ENCODE measurements around the gene CNNM4.

CNNM4 gene

DNA sequence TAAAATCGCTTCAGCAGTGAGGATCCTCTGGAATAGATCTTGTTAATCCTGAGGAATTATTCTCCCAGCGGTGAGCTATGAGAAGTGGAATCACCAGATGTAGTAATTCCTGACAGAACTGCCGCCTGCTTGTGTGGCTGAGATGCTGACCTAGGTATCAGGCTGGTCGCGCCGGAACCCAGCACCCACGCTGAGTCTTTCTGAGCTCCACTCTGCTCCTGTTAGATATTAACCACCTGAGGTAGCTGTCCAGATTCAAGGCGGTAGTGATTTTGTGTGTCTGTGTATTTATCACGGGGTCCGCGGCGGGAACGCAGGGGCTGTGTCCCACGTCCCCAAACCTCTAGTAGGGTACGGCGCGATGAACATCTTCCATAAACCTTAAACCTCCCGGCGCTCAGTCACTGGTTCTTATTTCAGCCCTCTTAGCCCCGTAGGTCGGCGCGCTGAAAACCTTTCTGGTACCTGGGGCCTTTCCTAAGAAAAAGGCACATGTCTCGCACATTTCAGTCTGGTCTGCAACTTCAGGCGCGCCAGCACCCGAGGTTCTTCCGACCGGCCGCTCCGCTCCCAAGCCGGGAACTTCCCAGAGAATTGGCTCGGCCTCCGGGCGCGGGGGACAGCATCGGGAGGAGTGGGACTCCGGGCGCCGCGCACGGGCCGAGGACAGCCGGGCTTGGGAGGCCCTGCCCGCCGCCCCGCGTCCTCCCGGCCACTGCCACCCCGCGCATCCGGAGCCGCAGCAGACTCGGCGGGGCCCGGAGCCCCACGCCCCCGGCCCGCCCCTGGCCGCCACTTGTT, 54.8 kb downstream of the CNNM4 start:
- peak; percentile 43 for DNase-seq

DNA sequence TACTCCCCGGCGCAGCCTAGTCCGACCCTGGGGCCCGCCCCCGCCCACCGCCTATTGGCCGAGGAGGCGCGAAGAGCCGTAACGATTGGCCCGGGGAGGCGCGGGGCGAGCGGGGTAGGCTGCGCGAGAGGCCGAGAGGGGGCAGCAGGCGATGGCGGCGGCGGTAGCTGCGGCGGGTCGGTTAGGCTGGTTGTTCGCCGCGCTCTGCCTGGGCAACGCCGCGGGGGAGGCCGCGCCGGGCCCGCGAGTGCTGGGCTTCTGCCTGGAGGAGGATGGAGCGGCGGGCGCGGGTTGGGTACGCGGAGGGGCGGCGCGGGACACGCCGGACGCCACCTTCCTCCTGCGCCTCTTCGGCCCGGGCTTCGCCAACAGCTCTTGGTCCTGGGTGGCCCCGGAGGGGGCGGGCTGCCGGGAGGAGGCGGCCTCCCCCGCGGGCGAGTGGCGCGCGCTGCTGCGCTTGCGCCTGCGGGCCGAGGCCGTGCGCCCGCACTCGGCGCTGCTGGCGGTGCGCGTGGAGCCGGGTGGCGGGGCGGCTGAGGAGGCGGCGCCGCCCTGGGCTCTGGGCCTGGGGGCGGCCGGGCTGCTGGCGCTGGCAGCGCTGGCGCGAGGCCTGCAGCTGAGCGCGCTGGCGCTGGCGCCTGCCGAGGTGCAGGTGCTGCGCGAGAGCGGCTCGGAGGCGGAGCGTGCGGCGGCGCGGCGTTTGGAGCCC, 55.6 kb downstream of the CNNM4 start, which contains the start of gene CNNM3:
TSS of gene CNNM3 (plus strand) at position 142 of the 709 bp plus-strand sequence. CDS start at position 152, 10 bp downstream.
- peak; percentile 97 for DNase-seq

DNA sequence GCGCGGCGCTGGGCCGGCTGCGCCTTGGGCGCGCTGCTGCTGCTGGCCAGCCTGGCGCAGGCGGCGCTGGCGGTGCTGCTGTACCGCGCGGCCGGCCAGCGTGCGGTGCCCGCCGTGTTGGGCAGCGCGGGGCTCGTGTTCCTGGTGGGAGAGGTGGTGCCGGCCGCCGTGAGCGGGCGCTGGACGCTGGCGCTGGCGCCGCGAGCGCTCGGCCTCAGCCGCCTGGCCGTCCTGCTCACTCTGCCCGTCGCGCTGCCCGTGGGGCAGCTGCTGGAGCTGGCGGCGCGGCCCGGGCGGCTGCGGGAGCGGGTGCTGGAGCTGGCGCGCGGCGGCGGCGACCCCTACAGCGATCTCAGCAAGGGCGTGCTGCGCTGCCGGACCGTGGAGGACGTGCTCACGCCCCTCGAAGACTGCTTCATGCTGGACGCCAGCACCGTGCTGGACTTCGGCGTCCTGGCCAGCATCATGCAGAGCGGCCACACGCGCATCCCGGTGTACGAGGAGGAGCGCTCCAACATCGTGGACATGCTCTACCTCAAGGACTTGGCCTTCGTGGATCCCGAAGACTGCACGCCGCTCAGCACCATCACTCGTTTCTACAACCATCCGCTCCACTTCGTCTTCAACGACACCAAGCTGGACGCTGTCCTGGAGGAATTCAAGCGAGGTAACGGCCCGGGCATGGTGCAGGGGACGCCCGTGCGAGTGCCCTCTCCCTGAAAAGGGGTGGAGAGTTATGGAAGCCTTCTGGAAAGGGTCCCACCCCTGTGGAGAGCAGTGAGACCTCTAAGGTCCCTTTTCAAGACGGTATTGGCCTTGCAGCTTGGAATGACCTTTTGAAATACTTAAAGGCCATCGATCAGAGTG, 56.4 kb downstream of the CNNM4 start:
- no peak for DNase-seq

DNA sequence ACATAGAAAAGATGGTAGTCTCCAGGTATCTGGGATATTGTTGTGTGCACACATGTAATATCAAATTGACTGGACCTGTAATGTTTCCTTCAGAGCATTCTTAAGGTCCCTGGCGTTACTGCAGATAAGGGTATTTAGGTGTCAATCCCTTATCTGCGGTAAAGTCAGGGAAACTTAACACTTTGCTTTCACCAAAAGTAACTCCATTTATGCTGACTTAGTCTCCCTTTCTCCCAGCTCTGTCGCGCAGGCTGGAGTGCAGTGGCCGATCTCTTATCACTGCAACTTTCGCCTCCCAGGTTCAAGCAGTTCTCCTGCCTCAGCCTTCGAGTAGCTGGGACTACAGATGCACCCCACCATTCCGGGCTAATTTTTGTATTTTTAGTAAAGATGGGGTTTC, 57.2 kb downstream of the CNNM4 start:
- DNase-seq, result no peak

DNA sequence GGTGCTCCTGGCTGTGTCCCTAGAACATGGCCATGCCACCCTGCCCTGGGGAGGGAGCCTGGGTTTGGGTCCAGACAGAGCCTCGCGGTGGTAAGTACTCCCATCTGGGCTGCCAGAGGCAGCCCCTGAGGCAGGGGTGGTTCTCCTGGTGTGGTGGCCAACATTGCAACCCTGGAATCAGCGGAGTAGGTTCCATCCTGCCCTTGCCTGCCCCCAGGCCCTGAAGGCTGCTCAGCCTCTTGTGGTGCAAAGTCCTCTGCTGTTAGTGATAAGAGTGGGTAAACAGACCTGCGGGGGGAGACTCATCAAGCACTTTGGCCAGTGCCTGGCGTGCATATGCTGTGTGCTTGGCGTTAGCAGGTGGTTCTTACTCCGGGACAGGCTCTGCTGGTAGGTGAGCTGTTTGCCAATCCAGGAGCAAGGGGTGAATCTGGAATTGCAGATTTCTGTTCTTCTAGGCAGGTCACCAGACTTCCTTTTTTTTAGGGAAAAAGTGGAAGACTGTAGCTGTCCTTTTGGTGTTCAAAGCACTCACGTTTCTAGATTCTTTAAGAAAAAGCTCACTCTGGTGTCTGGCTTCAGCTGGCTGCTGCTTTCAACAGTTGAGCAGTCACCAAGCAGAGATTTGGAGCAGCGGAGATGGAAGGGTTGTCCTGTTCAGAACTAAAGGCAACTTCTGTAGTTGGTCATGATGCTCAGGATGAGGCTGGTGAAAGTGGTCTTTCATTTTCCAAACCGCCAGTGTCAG, 58.6 kb downstream of the CNNM4 start:
- no peak for DNase-seq

DNA sequence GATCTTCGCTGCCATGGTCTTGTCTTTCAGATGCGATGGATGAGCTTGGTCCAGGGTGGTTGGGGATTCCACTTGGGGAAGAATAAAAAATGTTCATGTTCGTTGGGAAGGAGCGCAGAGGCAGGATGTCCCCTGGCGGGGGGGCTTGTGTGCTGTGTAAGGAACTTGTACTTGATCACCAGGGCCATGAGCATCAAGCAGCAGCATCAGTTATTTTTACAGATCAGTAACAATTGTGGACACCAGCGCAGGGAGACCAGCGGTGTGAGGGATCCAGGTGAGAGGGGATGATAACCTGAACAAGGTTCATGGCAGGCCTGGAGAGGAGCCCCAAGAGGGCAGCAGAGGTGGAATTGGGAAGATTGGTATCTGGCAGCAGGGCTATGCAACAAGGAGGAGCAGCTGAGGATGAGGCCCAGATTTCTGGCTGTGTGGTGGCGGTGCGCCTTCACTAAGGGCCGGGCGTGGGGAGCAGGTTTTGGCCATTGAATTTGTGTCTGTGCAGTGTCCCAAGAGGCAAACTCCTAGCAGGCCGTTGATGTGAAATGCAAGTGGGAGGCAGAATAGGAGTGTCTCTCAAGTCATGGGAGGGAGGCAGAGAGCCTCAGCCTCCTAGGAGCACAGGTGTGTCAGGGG, 59.3 kb downstream of the CNNM4 start:
- no peak for DNase-seq

DNA sequence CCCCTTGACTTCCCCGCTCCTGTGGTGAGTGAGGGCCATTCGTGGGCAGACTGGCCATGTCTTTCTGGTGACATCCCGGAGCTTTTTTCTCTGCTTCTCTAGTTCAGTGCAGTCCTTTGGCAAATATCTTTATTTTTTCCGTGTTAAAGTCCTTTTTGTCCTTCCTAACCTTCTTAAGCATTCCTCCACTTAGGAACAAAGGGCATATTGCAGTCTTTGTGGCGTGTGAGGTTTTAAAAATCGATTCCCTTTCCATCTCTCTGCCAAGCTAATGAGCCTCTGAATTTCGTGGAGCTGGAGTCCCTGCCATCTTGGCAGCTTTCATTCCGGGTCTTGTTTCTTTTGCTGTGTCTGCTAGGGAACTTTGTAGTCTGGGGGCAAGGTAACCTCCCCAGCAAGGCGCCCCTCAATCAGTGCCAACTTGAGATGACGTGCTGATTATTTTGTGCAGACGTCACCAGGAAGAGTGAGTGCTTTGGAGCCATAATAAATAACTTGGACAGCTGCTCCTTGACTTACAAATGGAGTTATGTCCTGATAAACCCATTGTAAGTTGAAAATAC, 60.5 kb downstream of the CNNM4 start:
- no peak for DNase-seq

DNA sequence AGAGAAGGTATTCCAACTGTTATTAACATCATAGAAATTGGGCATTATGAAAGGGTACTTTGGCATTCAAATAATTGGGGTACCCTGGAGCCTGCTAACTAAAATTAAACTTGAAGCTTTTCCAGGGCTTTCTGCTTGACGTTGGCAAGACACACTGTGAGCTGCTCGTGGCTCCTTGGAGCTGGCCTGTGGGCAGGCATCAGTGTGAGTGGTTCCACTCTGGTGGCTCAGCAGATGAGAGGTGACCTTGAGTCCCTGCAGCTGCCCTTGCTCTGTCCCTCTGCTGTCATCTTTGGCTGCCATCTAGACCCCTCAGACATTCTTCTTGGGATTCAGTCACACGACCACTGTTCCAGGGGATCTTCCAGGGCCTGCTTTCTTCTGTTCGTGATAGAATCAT, 62.1 kb downstream of the CNNM4 start:
- DNase-seq, result no peak

DNA sequence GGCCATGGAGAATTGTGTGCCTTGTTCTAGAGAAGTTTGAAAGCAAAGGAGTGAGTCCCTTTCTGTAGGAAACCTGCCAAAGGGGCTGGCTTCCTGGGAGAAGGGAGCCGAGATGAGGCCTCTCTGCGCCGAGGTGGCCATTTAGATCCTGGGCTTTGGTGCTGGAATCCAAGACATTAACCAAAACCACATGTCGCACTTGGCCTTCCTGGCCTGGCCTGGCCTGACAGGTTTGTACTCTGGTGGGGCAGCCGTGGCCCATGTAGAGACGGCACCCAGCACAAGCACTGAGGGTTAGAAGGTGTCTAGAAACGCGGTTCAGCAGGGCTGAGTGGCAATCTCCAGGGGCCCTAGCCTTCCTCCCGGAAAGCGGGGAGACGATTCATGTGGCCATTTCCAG, 62.5 kb downstream of the CNNM4 start:
- DNase-seq, result no peak

DNA sequence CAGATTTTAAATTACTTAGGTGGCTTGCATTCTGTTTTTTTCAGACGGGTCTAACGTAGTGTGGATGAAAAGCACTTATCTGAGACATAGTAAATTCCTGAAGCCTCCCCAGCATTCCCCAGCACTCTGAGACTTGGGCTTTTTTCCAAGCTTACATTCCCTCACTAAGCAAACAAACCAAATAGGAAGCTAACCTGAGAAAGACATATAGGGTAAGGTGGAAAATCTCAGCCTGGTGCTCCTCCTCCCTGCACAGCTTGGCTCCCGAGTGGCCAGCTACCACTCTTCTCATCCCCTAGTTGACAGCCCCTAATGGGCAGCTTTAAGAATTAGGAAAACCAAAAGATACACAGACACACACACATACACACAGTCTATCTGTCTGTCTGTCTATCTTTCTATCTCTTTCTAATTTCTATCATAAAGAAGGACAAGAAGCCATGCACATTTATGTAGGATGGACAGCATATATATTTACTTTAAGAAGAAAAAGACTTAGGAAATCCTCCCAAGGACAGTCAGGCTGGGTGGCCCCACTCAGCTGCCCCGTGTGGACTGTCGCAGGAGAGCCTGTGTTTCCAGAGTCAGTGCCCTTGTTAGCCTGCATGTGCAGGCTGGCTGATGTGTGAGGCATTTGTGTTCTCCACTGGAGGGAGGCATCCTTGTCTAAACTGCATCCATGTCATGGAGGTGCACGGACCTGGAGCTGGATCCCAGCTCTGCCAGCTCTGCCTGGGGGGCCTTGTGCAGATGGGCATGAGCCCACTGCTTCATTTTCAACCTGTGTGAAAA, 63.6 kb downstream of the CNNM4 start:
- DNase-seq, result no peak

DNA sequence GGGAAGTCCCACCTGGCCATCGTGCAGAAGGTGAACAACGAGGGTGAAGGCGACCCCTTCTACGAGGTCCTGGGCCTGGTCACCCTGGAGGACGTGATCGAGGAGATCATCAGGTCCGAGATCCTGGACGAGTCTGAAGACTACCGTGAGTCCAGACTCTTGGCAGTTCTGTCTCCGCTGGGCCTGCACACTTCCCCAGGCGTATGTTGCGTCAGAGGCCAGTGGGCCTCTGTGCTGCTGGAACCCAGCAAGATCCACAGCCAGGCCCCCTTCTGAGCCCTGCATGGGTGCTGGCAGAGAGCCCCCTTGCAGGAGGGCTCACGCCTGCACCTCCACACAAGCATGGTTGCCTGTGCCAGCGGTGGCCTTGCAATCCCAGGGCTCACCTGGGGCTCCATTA, 64.4 kb downstream of the CNNM4 start:
- DNase-seq, result no peak

DNA sequence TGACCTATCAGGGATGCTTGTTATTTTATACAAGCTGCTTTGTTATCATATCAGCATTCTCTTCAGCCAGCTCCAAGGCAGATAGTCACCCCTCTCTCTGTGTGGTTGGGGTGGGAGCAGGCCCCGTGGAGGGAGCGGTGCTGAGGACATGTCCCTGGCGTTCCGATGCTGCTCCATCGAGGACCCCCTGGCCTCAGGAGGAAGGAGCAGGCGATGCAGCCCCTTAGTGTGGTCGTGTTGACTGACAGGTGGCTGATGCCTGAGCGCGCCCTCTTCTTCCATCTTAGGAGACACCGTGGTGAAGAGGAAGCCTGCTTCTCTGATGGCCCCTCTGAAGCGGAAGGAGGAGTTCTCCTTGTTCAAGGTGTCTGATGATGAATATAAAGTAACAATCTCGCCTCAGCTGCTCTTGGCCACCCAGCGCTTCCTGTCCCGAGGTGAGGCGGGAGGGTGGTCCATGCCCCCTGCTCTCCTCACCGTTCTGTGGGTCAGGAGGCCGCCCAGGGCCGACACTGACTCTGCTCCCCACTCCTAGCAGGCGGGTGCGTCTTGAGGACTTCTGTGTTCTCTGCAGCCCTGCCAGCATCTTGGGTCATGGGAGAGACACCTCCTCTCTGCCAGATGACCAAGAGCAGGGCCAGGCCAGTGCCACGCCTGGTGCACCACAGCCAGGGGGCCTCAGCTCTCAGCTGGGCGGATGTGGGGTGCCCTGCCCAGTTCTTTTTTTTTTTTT, 66.0 kb downstream of the CNNM4 start:
- no peak for DNase-seq

DNA sequence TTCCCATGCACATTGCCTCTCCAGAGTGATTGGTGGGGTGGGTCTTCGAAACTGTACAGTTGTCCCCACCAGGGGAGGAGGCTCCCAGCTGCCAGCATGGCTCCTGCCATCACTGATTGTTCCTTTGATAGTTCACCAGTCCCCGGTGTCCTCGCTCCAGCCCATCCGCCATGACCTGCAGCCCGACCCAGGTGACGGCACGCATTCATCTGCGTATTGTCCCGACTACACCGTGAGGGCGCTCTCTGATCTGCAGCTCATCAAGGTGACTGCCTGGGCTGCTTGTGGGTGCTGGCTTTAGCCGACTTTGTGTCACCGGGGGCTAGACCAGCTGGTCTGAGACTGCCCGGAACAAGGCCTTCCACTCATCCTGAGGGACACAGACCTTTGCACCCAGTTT, 67.7 kb downstream of the CNNM4 start:
- no peak for DNase-seq

DNA sequence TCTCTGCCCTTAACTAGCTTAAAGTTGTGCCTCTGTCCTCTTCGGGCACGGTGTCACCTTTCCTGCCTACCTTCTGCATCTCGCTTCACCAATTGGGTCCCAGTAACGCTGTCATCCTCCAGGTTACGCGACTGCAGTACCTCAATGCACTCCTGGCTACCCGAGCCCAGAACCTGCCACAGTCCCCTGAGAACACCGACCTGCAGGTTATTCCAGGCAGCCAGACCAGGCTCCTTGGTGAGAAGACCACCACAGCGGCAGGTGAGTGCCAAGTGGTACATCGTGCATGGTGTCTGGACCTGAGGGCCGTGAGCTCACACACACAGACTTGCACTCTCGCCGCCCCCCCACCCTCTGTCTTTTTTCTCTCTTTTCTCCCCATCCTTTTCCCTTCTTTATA, 68.2 kb downstream of the CNNM4 start:
- no peak for DNase-seq

DNA sequence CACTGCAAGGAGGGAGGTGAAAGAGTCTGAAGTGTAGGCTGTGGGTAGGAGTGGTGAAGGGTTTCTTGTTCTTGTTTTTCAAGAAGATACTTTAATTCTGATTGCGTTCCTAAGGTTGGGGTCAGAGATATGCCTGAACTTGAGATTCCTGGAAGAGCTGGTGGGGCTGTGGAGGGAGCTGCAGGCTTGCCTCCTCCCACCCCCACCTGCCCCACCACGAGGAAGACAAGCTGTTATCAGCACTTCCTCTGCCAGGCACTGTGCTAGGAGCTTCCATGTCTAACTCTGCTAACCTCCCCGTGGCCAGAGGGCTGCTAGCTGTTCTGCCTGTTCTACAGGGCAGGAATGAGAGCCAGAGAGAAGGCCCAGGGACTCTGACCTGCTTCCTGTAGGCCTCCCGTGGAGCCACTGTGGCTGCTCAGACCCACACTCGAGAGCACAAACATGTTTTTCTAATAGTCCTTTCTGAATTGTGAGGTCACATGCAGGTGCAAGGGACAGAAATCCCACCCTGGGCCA, 69.4 kb downstream of the CNNM4 start:
- no peak for DNase-seq

DNA sequence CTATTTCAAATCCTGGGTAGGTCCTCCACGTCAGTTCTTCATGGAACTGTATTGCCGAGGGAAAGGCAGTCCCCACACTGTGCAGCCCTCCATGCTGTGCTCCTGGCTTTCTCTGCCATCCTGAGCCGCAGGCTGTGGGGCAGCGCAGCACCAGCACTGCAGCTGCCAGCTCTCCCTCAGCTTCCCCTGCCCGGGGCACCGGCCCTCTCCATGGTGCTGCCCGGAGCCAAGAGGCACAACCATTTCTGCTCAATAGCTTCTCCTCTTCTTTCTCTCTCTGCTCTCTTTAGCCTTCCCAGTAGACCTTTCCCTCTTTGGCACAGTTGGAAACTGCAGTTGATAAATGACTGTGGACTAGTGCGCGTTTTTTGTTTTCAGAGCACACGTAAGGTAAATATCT, 71.0 kb downstream of the CNNM4 start:
- DNase-seq, result no peak

DNA sequence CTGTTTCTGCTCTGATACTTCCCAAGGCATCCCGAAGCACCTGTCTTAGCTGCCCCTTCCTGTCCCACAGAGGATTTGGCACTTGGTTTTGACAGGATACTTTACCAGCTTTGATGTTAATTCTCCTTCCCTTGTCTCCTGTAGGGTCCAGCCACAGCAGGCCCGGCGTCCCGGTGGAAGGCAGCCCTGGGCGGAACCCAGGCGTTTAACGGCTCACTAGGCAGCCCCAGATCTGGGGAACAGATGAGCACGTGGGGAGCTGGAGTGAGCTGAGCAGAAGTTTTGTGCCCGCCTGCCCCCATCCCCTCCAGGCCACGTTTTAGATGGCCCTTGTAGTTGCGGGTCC, 71.7 kb downstream of the CNNM4 start:
- DNase-seq, result no peak

DNA sequence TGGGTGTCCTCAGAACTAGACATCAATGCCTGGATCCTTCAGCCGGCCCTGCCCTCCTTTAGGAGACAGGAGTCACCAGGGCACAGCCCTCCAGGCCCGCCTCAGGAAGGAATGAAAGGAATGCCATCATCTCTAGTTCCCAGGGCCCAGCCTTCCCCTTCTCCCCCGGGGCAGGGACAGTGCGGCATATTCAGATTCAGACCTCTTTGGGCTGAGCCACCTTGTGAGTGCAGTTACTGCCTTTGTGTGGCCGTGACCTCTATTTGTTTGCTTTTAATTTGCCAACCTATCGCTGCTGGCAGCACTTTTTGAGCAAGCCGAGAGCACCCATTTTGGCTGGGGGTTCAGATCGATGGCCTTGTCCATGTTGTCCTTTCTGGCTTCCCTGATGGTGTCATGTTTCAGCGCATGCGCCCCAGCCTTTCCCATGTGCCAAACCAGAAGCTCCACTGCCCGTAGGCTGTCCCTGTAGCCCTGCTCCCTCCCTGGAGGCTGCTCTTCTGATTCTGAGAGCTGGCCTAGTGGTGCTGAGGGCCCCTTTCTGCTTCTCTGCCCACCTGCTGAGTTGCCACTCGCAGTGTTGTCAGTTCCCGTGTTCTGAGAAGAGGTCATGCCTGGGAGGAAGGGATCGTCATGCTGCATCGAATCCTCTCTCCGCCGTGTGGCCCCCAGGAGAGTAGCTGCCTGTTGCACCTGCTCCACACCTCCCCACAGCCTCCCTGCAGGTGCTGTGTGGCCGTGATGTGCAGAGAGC, 72.2 kb downstream of the CNNM4 start:
- no peak for DNase-seq

DNA sequence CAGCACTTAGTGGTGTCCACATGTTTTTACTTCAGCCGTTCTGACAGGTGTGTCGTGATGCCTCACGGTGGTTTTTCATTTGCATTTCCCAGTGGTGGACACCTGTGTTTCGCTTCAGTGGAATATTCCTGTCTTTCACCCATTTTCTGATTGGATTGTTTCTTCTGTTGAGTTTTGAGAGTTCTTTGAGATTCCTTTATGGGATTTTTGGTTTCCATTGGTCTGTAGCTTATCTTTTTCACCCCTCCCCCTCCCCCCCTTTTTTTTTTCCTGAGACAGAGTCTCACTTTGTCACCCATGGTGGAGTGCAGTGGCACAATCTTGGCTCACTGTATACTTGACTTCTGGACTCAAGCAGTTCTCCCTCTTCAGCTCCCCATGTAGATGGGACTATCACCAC, 75.1 kb downstream of the CNNM4 start:
- no peak for DNase-seq

Data from activated CD4-positive, alpha-beta T cell treated with anti-CD3 and anti-CD28 coated beads for 48 hours (primary cell).